ENCODE results near the gene VPS18. TPM values are rescaled to one million over a fixed set of nuclear protein-coding genes. Genes with fewer than 3 reads are reported as not detected.
A peak's percentile ranks its signal among the peaks of the same experiment; 100 is the strongest.

Gene VPS18
- total and polyA plus RNA-seq, 2 experiments from 2014 or later: 5.9 to 42.5 TPM

DNA sequence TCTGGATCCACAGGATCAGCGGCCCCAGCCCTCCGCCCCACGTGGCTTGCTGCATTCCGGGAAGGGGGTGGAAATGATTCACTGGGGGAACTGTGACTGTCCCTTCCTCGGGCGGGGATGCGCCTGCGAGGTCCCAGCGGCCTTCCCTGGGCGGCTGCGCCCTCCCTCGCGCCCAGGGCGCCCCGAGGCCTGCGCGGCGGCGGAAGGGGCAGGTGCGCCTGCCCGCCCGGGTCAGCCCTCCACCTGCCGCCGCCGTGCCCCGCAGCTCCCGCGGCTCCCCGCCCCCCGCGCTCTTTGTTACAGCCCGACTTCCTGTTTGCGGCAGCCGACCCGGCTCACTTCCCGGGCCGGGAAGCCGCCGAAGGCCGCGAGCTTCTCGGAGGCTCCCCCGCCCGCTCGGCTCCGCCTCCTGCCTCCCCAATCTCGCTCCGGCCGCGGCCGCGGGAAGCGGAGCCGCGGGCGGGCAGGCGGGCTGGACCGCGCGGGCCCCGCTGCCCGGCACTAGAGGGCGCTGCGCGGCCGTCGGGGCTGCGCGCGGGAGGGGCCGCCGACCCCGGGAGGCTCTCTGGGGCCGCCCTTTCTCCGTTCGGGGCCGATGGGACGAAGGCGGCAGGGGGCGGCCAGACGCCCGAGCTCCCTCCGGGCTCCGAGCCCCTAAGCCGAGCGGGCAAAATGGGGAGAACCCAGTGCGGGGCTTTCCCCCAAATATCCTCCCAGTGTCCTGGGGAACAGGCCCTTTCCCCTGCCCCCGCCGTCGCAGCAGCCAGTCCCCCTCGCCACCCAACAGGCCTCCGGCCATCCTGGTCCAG lies 47.5 kb downstream of the VPS18 start (continued):
- TF ChIP-seq, protein P1, sequence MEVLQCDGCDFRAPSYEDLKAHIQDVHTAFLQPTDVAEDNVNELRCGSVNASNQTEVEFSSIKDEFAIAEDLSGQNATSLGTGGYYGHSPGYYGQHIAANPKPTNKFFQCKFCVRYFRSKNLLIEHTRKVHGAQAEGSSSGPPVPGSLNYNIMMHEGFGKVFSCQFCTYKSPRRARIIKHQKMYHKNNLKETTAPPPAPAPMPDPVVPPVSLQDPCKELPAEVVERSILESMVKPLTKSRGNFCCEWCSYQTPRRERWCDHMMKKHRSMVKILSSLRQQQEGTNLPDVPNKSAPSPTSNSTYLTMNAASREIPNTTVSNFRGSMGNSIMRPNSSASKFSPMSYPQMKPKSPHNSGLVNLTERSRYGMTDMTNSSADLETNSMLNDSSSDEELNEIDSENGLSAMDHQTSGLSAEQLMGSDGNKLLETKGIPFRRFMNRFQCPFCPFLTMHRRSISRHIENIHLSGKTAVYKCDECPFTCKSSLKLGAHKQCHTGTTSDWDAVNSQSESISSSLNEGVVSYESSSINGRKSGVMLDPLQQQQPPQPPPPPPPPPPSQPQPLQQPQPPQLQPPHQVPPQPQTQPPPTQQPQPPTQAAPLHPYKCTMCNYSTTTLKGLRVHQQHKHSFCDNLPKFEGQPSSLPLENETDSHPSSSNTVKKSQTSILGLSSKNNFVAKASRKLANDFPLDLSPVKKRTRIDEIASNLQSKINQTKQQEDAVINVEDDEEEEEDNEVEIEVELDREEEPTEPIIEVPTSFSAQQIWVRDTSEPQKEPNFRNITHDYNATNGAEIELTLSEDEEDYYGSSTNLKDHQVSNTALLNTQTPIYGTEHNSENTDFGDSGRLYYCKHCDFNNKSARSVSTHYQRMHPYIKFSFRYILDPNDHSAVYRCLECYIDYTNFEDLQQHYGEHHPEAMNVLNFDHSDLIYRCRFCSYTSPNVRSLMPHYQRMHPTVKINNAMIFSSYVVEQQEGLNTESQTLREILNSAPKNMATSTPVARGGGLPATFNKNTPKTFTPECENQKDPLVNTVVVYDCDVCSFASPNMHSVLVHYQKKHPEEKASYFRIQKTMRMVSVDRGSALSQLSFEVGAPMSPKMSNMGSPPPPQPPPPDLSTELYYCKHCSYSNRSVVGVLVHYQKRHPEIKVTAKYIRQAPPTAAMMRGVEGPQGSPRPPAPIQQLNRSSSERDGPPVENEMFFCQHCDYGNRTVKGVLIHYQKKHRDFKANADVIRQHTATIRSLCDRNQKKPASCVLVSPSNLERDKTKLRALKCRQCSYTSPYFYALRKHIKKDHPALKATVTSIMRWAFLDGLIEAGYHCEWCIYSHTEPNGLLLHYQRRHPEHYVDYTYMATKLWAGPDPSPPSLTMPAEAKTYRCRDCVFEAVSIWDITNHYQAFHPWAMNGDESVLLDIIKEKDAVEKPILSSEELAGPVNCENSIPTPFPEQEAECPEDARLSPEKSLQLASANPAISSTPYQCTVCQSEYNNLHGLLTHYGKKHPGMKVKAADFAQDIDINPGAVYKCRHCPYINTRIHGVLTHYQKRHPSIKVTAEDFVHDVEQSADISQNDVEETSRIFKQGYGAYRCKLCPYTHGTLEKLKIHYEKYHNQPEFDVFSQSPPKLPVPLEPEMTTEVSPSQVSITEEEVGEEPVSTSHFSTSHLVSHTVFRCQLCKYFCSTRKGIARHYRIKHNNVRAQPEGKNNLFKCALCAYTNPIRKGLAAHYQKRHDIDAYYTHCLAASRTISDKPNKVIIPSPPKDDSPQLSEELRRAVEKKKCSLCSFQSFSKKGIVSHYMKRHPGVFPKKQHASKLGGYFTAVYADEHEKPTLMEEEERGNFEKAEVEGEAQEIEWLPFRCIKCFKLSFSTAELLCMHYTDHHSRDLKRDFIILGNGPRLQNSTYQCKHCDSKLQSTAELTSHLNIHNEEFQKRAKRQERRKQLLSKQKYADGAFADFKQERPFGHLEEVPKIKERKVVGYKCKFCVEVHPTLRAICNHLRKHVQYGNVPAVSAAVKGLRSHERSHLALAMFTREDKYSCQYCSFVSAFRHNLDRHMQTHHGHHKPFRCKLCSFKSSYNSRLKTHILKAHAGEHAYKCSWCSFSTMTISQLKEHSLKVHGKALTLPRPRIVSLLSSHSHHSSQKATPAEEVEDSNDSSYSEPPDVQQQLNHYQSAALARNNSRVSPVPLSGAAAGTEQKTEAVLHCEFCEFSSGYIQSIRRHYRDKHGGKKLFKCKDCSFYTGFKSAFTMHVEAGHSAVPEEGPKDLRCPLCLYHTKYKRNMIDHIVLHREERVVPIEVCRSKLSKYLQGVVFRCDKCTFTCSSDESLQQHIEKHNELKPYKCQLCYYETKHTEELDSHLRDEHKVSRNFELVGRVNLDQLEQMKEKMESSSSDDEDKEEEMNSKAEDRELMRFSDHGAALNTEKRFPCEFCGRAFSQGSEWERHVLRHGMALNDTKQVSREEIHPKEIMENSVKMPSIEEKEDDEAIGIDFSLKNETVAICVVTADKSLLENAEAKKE (CRISPR knock-in tag; IDR thresholded peaks at IDR 0.05): no peak
- TF ChIP-seq POLR2AphosphoS5 (IDR thresholded peaks at IDR 0.05; ENCODE audit: low read depth) (peak; percentile 24; the same call in 1 of the 2 replicates), ZNF114 (CRISPR knock-in tag; IDR thresholded peaks at IDR 0.05) (no peak), CREB1 (CRISPR knock-in tag; IDR thresholded peaks at IDR 0.05; ENCODE audit: low read depth) (no peak), JUNB (IDR thresholded peaks at IDR 0.05; ENCODE audit: unreplicated experiment) (no peak), ETS1 (IDR thresholded peaks at IDR 0.05) (0 out of 2 replicates have a peak, but pooled peaks have one; percentile 24)

- Histone ChIP-seq H2AFZ (peak overlapping the region; percentile 99), H3F3A (replicated peaks; ENCODE audit: low read depth) (peaks cover 14% of the 10 kb centered on the region), H3K9me2 (ENCODE audit: insufficient read depth) (no peaks in the 10 kb centered on the region), H3K4me1 (ENCODE audit: insufficient read depth) (peaks cover 21% of the 10 kb centered on the region), H3K79me2 (replicated peaks; ENCODE audit: insufficient read depth) (no peaks in the 10 kb centered on the region), H3K4me2 (peak overlapping the region; percentile 88), H3K36me3 (ENCODE audit: insufficient read depth) (no peaks in the 10 kb centered on the region), H3K4me3 (peak overlapping the region; percentile 71), H3K27ac (ENCODE audit: low read depth) (no peak overlapping the region), H3K27me3 (ENCODE audit: insufficient read depth) (peaks cover 24% of the 10 kb centered on the region), H4K20me1 (replicated peaks; ENCODE audit: insufficient read depth) (no peaks in the 10 kb centered on the region)
- peaks cover 32% of the 10 kb centered on the region for H3K27me3 Mint-ChIP-seq (ENCODE audit: insufficient read depth, low read depth, poor library complexity)
- H3K4me1 Mint-ChIP-seq: peaks cover 33% of the 10 kb centered on the region
- DNase-seq (ENCODE audit: low spot score) (no peak), ATAC-seq (peak; percentile 23)
- no peaks in the 10 kb centered on the region; the same call in 2 of the 3 replicates for H3K9me3 Mint-ChIP-seq
- no peaks in the 10 kb centered on the region; the same call in 2 of the 3 replicates for H3K36me3 Mint-ChIP-seq (ENCODE audit: low read depth)
- H3K4me3 Mint-ChIP-seq: peak overlapping the region; percentile 64
- H3K27ac Mint-ChIP-seq: no peak overlapping the region
- no peak for TF ChIP-seq EZH2phosphoT487 (IDR thresholded peaks at IDR 0.05; ENCODE audit: unreplicated experiment)
- no peak for TF ChIP-seq ZNF331 (CRISPR knock-in tag; IDR thresholded peaks at IDR 0.05; ENCODE audit: low read depth)
Measured at GRCh38 chr15:40942337-40942854, 48.1 kb downstream of the VPS18 start.
